Stimulated activated naive CD4-positive, alpha-beta T cell treated with Interleukin-2 at 50 U/mL for 16 hours (primary cell): ENCODE measurements around the gene OSTC.
"Not testable (repeated sequence)": the region's sequence is repeated elsewhere in the genome, so short reads cannot be mapped to it uniquely, and the experiment has no call there.

ENCODE experiments used
- DNase-seq: peaks from one replicate; lab custom pipeline; 2025; lab: John Stamatoyannopoulos, UW

OSTC gene

DNA sequence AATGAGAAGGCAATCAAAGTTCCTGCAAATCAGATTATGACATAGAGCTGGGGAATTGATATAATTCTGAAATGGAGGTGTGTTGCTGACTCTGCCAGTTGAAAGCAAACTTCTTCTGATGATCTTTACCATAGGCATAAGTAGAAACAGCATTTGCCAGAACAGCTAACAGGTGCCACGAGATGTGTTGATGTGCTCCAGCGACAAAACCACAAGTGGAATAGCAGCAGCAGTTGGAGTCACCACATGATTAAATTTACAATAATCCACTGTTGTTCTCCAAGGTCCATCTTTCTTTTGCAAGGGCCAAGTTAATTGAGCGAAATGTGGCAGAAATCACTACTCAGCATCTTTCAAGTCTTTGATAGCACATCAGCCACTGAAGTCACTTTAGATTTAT lies 3.7 kb upstream of the OSTC start:
- no peak for DNase-seq

DNA sequence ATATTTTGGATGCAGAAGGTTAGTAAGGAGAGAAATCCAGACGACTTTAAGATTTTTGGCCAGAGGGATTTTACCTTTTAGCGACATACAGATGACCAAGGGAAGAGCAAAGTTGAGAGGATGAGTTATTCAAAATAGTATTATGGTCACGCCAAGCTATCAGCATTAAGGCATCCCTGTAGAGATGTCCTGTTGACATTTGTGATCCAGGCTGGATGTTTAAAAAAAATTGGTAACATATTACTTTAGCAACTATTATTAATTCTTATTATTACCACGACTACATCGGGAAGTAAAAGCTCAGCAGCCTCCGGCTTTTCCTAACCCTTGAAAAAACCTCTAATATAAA lies 562 bp upstream of the OSTC start:
- no peak for DNase-seq

DNA sequence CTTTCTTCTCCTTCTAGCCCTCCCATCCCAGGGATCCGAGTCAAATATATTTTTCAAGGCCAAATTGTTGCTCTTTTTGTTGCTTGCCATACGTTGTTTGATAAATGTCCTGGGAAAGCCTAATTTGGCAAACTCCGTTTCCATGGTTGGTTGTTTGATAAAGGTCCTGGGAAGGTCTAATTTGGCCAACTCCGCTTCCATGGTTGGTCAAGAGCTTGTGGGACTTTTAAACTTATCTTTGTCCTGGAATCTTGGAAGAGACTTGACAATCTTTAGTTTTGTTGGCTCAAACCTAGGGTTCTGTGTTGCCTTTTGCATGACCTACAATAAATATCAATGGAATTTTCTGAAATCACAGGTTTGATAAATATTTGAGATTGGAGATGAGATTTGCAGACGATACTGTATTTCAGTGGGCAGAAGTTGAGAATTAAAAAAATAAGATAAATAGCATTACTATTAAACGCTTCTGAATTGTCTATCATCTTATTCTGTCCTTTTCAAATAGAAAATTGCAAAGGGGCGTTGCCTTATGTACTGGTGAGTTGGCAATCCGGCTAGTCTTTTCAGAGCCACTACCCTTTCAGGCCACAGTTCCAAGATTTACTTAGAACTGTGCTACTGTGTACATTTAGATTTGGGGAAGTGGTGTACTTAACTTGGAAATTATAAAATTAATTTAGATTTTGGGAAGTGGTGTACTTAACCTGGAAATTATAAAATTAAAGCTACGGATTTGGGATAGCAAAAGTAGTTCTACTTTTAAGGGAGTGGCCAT lies 804 bp downstream of the OSTC start:
- DNase-seq, result no peak

- DNase-seq, result no peak
These were observed 12.2 kb downstream of the OSTC start for GRCh38 chr4:108662629-108663028.

- no peak for DNase-seq
These were observed 24.1 kb downstream of the OSTC start for GRCh38 chr4:108674356-108674977.

DNA sequence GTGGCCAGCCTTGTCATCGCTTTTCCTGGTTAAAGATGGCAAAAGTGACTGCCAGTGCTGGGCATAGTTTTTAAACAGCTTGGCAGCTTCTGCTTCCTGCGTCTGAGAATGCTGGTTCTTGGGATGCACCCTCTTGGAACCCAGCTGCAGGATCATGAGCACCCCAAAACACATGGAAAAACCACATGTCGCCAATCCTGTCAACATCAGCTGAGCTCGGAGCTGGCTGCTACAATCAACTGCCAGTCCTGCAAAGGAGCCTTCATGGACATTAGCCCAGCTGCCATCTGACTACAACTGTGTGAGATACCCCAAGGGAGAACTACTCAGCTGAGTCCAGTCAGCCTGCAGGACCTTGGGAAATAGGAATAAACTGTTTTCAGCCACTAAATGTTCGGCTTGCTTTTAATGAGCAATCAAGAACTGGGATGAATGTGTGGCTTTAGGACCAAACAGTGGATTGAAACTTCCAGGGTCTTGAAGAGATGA lies 31.0 kb downstream of the OSTC start:
- no peak for DNase-seq

DNA sequence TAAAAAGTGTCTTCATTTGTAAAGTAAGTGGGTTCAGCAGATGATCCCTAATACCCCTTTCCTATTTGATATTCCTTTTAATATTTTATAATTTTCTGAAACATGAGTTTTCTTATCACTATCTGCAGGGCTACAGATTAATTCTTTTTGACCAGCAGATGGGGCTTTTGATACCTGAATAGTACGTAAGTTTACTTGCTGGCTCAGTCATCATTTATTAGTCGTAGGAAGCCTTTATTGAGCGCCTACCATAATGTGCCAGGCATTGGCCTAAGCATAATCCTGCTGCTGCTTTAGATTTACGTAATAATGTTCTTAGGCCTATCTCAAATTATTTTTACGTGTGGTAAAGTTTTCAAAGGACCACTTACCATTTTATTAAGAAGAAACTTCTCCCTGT lies 33.1 kb downstream of the OSTC start:
- DNase-seq, result no peak

DNA sequence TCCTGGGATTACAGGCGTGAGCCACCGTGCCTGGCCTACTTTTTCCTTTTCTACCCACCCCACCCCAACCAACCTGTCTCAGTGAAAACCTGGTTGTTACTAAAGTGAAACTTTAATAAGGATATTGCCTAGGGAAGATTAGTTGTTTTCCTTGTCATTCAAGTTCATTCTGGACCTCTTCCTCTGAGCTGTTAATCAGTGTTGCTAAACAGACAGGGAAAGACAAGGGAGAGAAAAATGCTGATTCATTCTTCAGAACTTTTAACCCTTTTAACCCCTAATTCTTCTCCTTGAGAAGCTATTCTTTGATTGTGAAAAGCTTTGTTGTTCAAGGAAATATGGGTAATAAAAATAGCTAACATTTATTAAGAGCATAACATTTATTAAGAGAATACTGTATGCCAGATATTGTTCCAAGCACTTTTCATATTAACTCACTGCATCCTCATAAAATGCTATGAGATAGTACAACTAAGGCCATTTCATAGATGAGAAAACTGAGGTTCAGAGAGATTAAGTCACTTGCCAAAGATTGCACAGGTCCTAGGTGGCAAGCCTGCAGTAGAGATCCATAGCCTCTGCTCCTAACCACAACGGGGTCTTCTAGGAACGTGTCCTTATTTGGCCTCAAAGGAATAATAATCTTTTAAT lies 34.8 kb downstream of the OSTC start:
- no peak for DNase-seq

GRCh38 chr4:108690738-108691137 lies 40.3 kb downstream of the OSTC start:
- DNase-seq, result no peak

DNA sequence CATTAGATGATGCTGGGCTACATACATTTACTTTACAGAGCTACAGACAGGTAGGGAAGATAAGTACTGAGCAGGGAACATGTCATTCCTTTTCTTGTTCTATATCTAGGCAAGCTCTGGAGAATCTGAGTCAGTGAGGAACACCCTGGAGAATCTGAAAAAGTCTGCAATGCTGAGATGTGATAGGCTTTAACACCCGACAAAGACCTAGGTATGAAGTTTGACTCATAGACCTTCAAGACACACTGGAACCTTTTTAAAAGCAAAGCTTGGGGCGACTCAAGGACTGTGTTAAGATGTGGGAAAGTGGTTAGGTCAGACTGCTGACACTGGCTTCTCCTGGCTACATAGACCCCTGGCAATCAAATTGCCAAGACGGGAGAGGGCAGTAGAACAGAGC lies 42.8 kb downstream of the OSTC start:
- no peak for DNase-seq

- DNase-seq, result no peak
These were observed 43.4 kb downstream of the OSTC start for GRCh38 chr4:108693819-108694218.

DNA sequence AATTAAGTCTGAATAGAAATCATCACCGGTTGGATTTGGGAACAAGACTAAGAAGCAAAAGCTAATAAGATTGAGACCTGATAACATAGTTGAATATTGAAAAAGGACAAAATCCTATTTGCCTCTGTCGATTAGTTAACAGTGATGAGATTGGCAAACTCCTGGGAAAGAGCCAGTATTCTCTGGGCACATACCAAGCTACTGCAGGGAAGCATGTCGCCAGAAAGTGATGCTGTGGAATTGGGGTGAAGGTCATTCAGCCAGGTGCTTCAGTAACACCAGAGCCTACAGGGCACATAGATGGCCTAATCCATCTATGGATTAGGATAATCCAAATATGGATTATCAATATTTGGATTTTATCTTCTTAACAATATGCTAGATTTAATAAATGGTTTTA lies 44.0 kb downstream of the OSTC start:
- DNase-seq, result no peak

DNA sequence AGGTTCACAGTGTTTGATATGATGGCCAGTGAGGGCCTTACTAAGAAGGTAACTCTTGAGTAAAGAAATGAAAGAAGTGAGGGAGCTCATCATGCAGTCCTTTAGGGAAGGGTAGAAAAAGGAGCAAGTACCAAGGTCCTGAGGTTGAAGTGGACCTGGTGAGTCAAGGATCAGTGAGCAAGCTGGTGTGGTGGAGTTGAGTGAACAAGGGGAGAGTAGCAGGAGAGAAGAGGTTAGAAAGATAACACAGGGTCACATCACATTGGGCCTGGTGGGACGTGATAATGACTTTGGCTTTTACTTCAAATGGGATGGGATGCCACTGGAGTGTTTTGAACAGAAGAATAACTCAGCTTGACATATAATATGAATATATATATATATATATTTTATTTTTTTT lies 44.7 kb downstream of the OSTC start:
- no peak for DNase-seq

DNA sequence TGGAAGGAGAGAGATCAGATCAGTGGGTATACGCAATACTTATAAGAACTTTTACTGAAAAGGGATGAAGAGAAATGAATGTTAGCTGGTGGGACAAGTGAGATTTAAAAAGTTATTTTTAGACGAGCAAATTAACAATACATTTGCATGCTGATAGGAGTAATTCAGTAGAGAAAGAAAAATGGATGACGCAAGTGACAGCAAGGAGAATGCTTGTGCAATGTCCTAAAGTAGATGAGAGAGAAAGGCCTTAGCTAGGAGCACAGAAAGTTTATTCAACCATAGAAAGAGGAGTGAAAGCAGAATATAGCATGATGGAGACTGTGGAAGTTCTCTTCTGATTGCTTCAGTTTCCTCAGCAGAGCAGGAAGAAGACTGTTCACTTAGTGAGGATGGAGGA lies 45.8 kb downstream of the OSTC start:
- DNase-seq, result no peak

- no peak for DNase-seq
These were observed 49.8 kb downstream of the OSTC start for GRCh38 chr4:108700081-108700757.

DNA sequence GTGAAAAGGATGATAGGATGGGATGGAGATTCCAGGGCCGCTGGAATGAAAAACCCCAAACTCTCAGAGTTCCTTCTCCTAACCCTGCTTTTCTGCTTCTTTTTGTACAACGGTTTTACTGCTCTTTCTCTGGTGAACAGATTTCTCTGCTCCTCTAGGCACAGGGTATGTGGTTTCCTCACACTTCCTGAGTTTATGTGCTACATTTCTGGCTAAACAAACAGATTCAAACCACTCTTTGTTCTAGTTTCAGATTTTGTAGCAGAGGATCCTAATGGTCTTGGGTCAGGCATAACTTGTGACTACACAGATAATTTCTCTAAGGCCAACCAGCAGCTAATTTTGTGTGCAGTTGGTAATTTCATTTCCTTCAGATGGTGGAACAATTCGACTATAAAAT lies 52.6 kb downstream of the OSTC start:
- no peak for DNase-seq

DNA sequence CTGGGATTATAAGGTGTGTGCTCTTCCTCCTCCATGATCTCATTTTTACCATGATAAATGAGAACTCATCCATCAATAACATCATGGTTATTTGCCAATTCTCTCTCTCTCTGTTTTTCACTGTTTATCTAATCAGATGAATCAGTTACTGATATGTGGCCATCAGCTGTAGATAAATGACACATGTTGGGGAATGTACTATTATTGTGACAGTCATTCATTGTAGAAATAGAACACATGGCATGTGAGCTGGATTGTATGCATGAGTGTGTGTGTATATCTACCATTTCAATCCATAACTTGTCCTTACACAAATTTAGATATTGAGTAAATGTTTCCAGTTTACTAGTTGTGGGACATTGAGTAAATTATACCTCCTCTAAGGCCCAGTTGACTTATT lies 53.0 kb downstream of the OSTC start:
- no peak for DNase-seq

GRCh38 chr4:108703966-108704365 lies 53.6 kb downstream of the OSTC start:
- no peak for DNase-seq

DNA sequence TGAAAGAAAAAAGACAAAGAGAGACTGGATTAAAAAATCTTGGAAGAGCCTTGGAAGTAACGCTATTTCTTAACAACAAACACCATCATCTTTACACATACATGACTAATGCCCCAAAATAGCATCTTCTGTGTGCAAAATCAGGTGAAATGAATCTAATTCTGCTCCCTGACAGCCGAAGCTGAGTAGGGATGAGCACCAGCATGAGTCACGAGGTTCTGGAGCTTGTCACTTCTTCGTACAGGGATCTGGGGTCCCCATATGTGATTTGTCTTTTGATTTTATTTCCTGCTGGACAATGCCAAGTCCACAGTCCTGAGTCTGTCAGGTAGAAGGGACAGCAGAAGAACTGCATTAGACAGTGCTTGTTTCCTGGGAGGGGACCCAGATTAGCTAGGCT lies 55.9 kb downstream of the OSTC start:
- DNase-seq, result no peak

- no peak for DNase-seq
These were observed 58.8 kb downstream of the OSTC start for GRCh38 chr4:108709234-108709633.

DNA sequence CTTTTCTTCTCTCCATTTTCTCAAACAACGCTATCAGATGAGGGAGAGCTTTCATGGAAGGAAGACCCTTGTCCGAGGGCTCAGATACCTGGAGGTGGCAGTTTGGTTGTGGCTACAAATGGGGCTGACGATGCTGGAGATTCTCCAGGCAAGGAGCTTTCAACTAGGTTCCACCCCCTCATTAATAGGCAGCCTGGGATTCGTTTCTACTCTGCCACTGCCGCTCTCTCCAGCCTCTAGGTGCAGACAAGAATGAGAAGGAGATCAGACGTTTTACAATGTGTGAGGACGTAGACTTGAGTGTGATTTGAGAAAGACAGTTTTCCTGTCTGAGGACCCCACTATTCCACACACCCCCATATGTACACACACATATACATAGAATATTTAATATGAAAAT lies 59.3 kb downstream of the OSTC start:
- DNase-seq, result no peak

DNA sequence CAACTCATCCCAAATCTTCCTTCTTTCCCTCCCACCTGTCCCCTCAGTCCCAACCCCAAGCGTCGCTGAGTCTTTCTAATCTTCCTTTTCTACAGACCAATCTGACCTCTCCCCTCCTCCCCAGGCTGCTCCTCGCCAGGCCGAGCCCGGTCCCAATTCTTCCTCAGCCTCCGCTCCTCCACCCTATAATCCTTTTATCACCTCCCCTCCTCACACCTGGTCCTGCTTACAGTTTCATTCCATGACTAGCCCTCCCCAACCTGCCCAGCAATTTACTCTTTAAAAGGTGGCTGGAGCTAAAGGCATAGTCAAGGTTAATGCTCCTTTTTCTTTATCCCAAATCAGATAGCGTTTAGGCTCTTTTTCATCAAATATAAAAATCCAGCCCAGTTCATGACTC lies 60.2 kb downstream of the OSTC start:
- not testable (repeated sequence) for DNase-seq

- DNase-seq, result no peak
These were observed 64.5 kb downstream of the OSTC start for GRCh38 chr4:108714880-108715279.
